NT2/D1 (cell line): ENCODE data around the gene C9orf72.

Source experiments
- YY1 ChIP-seq: IDR thresholded peaks from 2 replicates; pipeline ENCODE4 v1.6.1; 2011; ENCODE audit not compliant: insufficient read length, insufficient read depth
- ZNF274 ChIP-seq: IDR thresholded peaks from 2 replicates; pipeline ENCODE4 v1.6.1; 2011; ENCODE audit warnings: mild to moderate bottlenecking, low read depth, low read length

DNA sequence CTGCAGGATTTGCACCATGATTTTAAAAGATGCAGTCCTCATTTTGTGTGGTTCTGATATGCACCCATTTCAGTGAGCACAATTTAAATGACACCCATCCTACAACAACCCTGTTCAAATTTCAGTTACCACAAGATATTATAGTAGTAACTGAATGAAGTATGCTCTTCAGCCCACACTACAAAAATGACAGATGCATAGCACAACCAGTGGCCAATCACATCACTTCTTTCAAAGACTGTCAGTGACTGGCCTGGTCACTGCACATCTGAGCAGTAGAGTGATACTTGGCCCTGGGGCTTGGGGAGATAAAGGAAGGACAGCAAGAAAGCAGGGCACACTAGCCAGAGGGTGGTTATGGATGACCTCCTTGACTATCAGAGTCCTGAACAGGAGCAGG lies 69.0 kb downstream of the C9orf72 start:
- TF ChIP-seq YY1 (no peak), ZNF274 (no peak)
